LNCaP clone FGC (cell line): ENCODE results near the gene MPPED2.

Source experiments
- DNase-seq: peaks from one replicate; pipeline ENCODE4 v3.0.0-alpha.2; 2011; ENCODE audit warnings: low read depth
- H3K4me3 ChIP-seq: 2 replicates; pipeline ENCODE4 v1.5.1; 2011; ENCODE audit warnings: mild to moderate bottlenecking, low read depth, low read length, control low read depth
- TF ChIP-seq, protein P1 (sequence below): IDR thresholded peaks from 2 replicates; pipeline ENCODE4 v1.5.1; 2012; ENCODE audit warnings: mild to moderate bottlenecking; ENCODE audit not compliant: control insufficient read depth, insufficient read depth; ENCODE audit errors: extremely low read depth

The MPPED2 gene

DNA sequence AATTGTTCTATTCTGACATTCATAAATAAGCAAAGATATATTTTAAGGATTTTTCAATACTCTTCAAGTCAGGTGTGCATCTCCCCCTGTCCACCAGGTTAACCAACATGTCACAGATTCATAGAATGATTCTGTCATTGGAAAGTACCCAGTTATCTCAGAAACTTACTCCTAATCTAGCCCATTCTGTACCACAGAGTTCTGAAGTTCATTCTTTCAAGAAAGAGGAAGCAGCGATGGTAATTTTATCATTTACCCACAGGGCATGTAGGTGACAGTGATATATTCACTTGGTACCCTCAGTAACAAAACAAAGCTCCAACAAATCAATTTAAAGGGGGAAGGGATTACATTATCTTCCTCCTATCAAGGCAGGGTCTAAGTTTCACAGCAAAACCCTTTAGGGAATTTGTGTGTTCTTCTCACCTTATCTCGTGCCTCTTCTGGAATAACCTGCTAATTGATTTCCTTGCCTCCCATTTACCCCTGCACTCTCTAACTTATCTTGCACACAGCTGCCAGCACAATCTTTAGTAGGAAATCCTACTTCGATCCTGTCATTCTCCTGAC lies 19.0 kb upstream of the MPPED2 start:
- H3K4me3 ChIP-seq: no peak overlapping the region
- TF ChIP-seq, protein P1, sequence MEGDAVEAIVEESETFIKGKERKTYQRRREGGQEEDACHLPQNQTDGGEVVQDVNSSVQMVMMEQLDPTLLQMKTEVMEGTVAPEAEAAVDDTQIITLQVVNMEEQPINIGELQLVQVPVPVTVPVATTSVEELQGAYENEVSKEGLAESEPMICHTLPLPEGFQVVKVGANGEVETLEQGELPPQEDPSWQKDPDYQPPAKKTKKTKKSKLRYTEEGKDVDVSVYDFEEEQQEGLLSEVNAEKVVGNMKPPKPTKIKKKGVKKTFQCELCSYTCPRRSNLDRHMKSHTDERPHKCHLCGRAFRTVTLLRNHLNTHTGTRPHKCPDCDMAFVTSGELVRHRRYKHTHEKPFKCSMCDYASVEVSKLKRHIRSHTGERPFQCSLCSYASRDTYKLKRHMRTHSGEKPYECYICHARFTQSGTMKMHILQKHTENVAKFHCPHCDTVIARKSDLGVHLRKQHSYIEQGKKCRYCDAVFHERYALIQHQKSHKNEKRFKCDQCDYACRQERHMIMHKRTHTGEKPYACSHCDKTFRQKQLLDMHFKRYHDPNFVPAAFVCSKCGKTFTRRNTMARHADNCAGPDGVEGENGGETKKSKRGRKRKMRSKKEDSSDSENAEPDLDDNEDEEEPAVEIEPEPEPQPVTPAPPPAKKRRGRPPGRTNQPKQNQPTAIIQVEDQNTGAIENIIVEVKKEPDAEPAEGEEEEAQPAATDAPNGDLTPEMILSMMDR: no peak
- DNase-seq: no peak

DNA sequence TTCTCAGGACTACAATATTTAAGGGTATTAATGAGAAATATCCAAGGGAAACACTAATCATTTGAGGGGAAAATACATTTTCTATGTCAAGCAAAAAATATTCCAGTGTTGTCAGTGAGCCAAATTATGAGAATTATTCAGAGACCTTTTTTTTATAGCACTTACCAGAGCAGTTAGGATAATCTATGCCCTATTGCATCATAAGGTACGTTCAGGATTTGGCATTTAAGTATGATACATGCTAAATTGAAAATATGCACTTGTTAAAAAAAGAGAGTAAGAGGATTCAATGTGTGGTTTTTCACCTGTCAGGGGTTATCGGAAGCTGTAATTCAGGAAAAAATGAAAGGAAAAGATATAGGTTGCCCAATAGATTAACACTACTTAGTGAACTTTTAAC lies 17.2 kb upstream of the MPPED2 start:
- DNase-seq: no peak
- TF ChIP-seq, protein P1: no peak

DNA sequence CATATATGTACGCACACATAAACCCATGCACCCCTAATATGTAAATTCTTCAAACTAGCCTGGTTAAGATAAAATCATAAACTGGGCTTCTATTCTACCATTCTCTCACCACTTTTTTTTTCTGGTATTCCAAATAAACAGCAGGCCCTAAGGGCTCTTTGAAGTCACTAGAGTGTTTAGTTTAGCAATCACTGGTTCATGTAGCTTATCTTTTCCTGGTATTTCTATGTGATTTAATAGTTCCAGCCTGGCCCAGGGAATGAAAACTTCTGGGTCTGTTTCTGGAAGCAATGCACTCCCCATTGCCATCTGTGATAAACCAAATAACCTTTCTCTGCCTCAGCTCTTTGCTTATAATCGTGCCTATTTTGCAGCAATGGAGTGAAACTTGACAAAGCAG lies 10.7 kb upstream of the MPPED2 start:
- TF ChIP-seq, protein P1: no peak
- no peak for DNase-seq
- no peak overlapping the region for H3K4me3 ChIP-seq

More for the DNA sequence above, 17.2 kb upstream of the MPPED2 start:
- H3K4me3 ChIP-seq: no peak overlapping the region

DNA sequence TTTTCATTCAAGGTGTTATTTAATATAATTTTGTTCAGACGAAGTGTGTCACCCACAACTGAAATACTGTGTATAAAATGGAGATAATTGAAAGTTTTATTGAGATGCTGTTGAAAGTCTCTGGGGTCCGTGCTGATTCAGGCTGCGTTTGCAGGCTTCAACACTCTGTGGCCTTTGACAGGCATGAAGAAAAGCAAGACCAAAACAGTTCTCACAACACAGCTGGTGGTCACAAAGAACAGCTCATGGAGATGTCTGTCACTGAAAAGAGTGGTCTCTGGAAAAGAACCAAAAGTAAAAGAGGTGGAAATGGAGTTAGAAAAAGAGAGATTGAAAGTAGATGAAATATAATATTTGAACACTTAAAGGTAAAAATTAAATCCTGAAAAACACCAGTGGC lies 9.8 kb upstream of the MPPED2 start:
- TF ChIP-seq, protein P1: no peak
- DNase-seq: no peak
- no peak overlapping the region for H3K4me3 ChIP-seq

DNA sequence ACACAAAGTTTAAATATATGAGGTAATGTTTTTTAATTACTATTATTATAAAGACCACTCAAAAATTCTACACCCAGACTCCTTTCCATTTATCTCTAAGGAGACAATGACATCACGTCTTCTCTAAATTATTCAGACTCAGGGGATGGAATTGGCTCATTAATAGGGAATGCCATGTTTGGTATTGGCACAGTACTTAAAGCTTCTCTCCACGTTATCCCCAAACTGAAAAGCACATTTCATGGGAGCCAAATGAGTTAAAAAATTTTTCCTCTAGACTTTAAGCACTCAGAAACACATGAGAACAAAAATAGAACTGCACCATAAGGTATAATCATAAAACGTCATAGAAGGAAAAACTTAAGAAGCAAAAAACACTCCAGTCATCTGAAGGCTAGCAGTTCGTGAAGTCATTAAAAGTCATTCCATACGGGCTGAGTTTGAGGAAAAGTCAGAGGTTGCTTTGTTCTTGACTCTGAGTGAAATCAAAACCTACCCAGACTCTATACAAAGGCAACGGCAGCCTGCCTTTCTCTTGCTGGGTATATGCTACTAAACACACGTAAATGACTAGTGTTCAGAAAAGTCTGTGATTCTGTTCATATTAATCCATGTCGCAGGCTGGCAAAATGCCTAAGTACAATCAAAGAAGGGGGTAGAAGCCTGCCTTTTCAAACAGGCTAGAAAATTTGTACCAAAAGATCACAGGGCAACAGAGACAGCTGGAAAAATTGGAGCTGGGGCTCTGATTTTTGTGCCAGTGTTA lies 8.7 kb upstream of the MPPED2 start:
- TF ChIP-seq, protein P1: no peak
- no peak for DNase-seq

DNA sequence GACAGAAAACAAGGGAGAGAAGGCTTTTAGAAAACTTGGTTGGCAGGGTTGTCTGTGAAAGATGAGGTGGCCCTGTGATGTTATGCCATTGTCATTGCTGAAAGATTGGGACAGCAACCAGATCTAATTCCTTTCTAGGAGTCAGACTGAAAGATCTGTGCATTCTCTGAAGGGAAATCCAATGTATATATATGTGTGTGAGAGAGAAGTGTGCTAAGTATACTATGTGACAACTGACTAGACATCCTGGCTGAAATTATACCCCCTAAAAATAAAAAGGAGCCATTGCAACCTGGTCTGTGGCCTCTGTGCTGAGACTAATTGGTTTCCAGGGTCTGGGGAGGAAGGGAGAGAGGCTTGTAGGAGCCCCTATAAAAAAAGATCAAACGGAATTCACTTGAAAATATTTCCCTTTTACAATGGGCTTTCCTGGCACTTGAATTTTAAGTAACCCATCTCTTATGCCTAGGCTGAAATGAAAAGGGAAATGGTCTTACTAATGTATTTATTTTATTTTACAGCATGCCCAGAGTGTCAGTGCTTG lies 1.2 kb upstream of the MPPED2 start:
- no peak overlapping the region for H3K4me3 ChIP-seq
- TF ChIP-seq, protein P1: no peak
- no peak for DNase-seq

More for the DNA sequence above, 8.7 kb upstream of the MPPED2 start:
- no peak overlapping the region for H3K4me3 ChIP-seq

DNA sequence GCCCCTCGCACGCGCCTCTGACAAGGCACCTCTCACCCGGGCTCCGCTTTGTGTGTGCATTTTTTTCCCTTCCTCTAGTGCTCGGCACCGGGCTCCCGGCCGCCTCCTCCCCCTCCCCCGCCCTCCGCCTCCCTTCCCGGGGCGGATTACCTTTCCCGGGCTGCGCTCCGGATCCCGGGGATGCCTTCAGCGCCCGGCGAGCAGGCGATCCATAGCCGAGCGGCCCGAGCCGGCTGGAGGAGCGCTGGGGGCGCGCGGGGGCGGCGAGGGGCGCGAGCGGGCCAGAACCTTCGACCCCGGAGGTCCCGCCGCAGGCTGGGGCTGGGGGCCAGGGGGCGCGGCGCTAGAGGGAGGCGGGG lies 282 bp downstream of the MPPED2 start:
- peak overlapping the region; percentile 41 for H3K4me3 ChIP-seq
- TF ChIP-seq, protein P1: no peak
- no peak for DNase-seq
